GM21786 (cell line): Measurements from ENCODE around the gene ERICH6B.

ENCODE experiments used
- ATAC-seq: cut with Tn5 transposase; IDR thresholded peaks from one replicate; pipeline ENCODE4 v1.9.1; 2021; ENCODE audit not compliant: unreplicated experiment

The ERICH6B gene

GRCh38 chr13:45602183-45603170 lies 13.1 kb downstream of the ERICH6B start:
- no peak for ATAC-seq

GRCh38 chr13:45601680-45602079 lies 13.9 kb downstream of the ERICH6B start:
- ATAC-seq = no peak

GRCh38 chr13:45598597-45598996 lies 16.9 kb downstream of the ERICH6B start:
- ATAC-seq = no peak

GRCh38 chr13:45596800-45597475 lies 18.6 kb downstream of the ERICH6B start:
- no peak for ATAC-seq

- no peak for ATAC-seq
Measured at GRCh38 chr13:45595965-45596364, 19.6 kb downstream of the ERICH6B start.

GRCh38 chr13:45594764-45595163 lies 20.8 kb downstream of the ERICH6B start:
- ATAC-seq = no peak

GRCh38 chr13:45594227-45594626 lies 21.3 kb downstream of the ERICH6B start:
- ATAC-seq = no peak

GRCh38 chr13:45592758-45593157 lies 22.8 kb downstream of the ERICH6B start:
- ATAC-seq = no peak

GRCh38 chr13:45590066-45590465 lies 25.5 kb downstream of the ERICH6B start:
- ATAC-seq = no peak

- ATAC-seq = no peak
Measured at GRCh38 chr13:45587897-45588296, 27.6 kb downstream of the ERICH6B start.

GRCh38 chr13:45584816-45585215 lies 30.7 kb downstream of the ERICH6B start:
- no peak for ATAC-seq

GRCh38 chr13:45582408-45583076 lies 33.0 kb downstream of the ERICH6B start:
- no peak for ATAC-seq

- no peak for ATAC-seq
Measured at GRCh38 chr13:45576466-45576865, 39.1 kb downstream of the ERICH6B start.

- no peak for ATAC-seq
Measured at GRCh38 chr13:45575830-45576180, 39.7 kb downstream of the ERICH6B start.

GRCh38 chr13:45575146-45575829 lies 40.3 kb downstream of the ERICH6B start:
- no peak for ATAC-seq

- ATAC-seq = no peak
Measured at GRCh38 chr13:45565331-45565730, 50.2 kb downstream of the ERICH6B start.

GRCh38 chr13:45564133-45564776 lies 51.3 kb downstream of the ERICH6B start:
- ATAC-seq = no peak

- ATAC-seq = no peak
Measured at GRCh38 chr13:45554604-45555109, 60.9 kb downstream of the ERICH6B start.

- no peak for ATAC-seq
Measured at GRCh38 chr13:45548281-45548680, 67.3 kb downstream of the ERICH6B start.

GRCh38 chr13:45546410-45546765 lies 69.2 kb downstream of the ERICH6B start:
- ATAC-seq = no peak
